T47D (cell line): ENCODE measurements around the gene BLVRB.
"Not testable (repeated sequence)": the region's sequence is repeated elsewhere in the genome, so short reads cannot be mapped to it uniquely, and the experiment has no call there.

Experiments
- DNase-seq, 2 experiments: peaks; one replicate each; pipeline versions ENCODE4 v3.0.0 to v3.0.0-alpha.2; 2011 to 2012; ENCODE audit warnings: low read depth in 1 of 2, low spot score in 1 of 2
- JUND ChIP-seq: IDR thresholded peaks from 2 replicates; pipeline ENCODE4 v1.6.1; 2012; ENCODE audit warnings: low read depth
- in situ Hi-C: cut with HindIII; loops from 2 replicates; pipeline ENCODE4 v1.10.0; 2016; ENCODE audit warnings: low sequenced_read_pairs, low pct_unique_long_range_greater_than_20kb

Gene BLVRB

DNA sequence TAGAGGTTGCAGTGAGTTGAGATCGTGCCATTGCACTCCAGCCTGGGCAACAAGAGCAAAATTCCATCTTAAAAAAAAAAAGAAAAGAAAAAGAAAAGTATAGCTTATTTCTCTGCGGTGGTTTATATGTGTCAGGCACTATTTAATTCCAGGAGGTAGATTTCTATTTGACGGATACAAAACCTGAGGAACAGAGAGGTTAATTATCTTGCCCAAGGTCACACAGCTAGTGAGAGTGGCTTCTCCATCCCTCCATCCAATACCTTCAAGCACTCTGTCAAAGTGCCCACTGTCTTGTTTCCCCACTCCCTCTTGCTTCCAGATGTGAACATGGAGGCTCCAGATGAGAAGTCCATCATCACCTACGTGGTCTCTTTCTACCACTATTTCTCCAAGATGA lies 36.1 kb upstream of the BLVRB start:
- in situ Hi-C loops = no loop called here
- no peak for TF ChIP-seq JUND
- no peak for DNase-seq

DNA sequence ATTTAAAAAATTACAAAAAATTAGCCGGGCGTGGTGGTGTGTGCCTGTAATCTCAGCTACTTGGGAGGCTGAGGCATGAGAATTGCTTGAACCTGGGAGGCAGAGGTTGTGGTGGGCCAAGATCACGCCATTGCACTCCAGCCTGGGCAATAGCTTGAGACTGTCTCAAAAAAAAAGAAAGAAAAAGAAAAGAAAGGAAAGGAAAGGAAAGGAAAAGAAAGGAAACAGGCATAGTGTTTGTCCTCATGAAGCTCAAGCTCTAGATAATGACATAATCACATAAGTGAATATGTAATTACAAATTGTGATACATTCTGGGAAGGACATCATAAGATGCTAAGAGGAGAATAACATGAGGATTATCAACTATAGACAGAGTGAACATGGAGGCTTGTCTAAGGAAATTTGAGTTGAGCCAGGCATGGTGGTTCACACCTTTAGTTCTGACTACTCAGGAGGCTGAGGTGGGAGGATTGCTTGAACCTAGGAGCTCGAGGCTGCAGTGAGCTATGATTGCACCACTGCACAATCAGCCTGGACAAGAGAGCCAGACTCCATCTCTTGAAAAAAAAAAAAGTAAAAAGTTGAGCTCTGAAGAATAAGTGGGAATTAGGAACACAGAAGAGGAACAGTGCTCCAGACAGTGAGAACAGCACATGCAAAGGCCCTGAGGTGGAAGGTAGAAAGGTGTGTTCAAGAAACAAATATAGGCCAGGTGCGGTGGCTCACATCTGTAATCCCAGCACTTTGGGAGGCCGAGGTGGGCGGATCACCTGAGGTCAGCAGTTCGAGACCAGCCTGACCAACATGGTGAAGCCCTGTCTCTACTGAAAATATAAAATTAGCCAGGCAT lies 35.4 kb upstream of the BLVRB start:
- in situ Hi-C loops, DNase-seq: not testable (repeated sequence)

GRCh38 chr19:40499320-40499719 lies 33.8 kb upstream of the BLVRB start:
- no peak for DNase-seq
- in situ Hi-C loops = no loop called here
- no peak for TF ChIP-seq JUND

DNA sequence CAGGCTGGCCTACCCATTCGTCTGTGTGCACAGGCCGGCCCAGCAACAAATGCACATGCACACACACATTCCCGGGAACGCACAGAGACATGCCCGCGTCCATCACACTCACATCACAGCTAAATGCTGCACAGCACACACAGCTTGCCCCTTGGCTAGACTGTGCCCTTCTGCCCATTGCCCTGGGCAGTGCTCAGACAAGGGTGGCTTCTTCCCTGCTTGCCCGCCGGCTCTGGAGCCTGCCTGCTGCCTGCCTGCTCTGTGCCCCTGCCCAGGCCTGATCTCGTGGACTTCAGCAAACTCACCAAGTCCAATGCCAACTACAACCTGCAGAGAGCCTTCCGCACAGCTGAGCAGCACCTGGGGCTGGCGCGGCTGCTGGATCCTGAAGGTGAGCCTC lies 31.7 kb upstream of the BLVRB start:
- TF ChIP-seq JUND = no peak
- DNase-seq = no peak
- in situ Hi-C loops = no loop called here

- no peak for DNase-seq
- no peak for TF ChIP-seq JUND
- in situ Hi-C loops = no loop called here
These were observed 28.8 kb upstream of the BLVRB start for GRCh38 chr19:40494191-40494838.

DNA sequence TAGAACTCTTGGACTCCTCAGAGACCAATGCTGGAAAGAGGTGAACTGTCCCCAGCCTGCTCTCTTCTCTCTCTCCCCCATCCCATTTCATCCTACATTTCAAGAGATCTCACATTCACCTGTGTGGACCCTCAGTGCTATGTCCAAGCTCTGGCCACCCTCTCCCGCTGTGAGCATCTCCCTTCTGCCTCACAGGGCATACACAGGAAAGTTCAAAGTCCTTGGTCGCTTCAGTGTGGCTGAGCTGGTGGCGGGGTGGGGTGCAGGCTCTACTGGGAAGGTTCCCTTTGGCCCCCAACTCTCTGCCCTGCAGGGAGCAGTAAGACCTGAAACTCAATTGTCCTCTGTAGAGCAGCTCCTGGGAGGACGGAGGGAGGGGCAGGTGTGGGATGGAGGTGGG lies 28.2 kb upstream of the BLVRB start:
- no peak for DNase-seq
- in situ Hi-C loops = no loop called here
- no peak for TF ChIP-seq JUND

GRCh38 chr19:40492274-40492673 lies 26.7 kb upstream of the BLVRB start:
- no peak for TF ChIP-seq JUND
- in situ Hi-C loops = no loop called here
- no peak for DNase-seq

- DNase-seq = no peak
- no peak for TF ChIP-seq JUND
- in situ Hi-C loops = no loop called here
These were observed 24.3 kb upstream of the BLVRB start for GRCh38 chr19:40489882-40490230.

DNA sequence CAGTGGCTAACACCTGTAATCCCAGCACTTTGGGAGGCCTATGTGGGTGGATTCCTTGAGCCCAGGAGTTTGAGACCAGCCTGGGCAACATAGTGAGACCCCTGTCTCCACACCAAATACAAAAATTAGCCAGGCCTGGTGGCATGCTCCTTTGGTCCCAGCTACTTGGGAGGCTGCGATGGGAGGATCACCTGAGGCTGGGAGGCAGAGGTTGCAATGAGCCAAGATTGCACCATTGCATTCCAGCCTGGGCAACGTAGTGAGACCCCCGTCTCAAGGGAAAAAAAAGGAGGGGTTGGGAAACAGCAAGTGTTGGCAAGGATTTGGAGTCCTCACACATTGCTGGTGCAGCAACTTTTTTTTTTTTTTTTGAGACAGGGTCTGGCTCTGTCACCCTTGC lies 20.5 kb upstream of the BLVRB start:
- DNase-seq = no peak
- in situ Hi-C loops = no loop called here
- TF ChIP-seq JUND = no peak

- in situ Hi-C loops, DNase-seq: not testable (repeated sequence)
These were observed 10.5 kb upstream of the BLVRB start for GRCh38 chr19:40475878-40476644.

GRCh38 chr19:40474737-40475136 lies 9.2 kb upstream of the BLVRB start:
- DNase-seq = no peak
- in situ Hi-C loops = no loop called here
- TF ChIP-seq JUND = no peak

DNA sequence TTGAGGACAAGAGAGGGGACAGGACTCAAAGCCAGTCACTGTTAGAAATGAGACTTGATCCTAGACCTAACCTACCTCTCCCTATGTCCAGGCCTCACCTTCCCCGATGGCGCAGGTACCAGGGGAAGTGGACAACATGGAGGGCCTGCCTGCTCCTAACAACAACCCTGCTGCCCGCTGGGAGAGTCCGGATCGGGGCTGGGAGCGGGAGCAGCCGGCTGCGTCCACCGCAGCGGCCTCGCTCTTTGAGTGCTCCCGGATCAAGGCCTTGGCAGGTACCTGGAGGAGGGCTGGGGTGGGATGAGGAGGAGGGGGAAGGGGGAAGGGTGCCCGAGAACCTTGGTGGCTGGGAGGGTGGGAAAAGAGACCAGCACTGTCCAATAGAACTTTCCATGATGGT lies 7.0 kb upstream of the BLVRB start:
- in situ Hi-C loops = no loop called here
- TF ChIP-seq JUND = no peak
- DNase-seq = no peak

DNA sequence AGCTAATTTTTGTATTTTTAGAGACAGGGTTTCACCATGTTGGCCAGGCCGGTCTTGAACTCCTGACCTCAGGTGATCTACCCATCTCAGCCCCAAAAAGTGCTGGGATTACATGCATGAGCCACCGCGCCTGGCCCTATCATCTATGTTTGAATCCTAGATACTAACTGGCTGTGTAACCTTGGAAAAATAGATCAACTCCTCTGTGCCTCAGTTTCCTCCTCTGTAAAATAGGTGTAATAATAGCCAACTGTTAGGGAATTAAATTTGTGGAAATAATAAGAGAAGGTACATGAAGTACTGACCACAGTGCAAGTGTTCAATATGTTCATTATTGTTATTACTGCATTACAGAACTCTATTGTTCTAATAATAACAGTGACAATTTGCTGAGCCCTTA lies 5.6 kb upstream of the BLVRB start:
- no peak for DNase-seq
- in situ Hi-C loops = no loop called here
- no peak for TF ChIP-seq JUND
